Sciatic nerve (tissue), 2 donors: ENCODE measurements around the gene ROMO1. TPM values are rescaled to one million over a fixed set of nuclear protein-coding genes. Genes with fewer than 3 reads are reported as not detected.

Experiments
- ATAC-seq: fragments of 200-7000 bp; cut with Tn5 transposase; one replicate; pipeline ENCODE4 v1.9.1; 2020; ENCODE audit warnings: mild to moderate bottlenecking, moderate library complexity
- DNase-seq: peaks from one replicate; pipeline ENCODE4 v3.0.0-alpha.2; 2020; ENCODE audit warnings: low spot score
- intact Hi-C: fragments of 100-400 bp; cut with DNase I; formaldehyde crosslinking; loops from one replicate; pipeline ENCODE4 v1.14.2; 2022
- total RNA-seq: library from RNA; stranded (reverse); fragmentation: NEBNext Ultra II Directional; extraction: Animal tissue kit (Norgen Biotek cat#: 25700); gene quantifications from one replicate; pipeline ENCODE4 v1.2.1, GENCODE V29; 2021
- donor health status: DM: no; HTN: no; CAD: no.
- donor health status: DM: no; HTN: no; CAD: no.

Gene ROMO1
- total RNA-seq, 1 donor from 2014 or later = 63.8 TPM

GRCh38 chr20:35724321-35725230 is 25.4 kb downstream of the ROMO1 start:
- intact Hi-C loops = no loop called here
- no peak for ATAC-seq

DNA sequence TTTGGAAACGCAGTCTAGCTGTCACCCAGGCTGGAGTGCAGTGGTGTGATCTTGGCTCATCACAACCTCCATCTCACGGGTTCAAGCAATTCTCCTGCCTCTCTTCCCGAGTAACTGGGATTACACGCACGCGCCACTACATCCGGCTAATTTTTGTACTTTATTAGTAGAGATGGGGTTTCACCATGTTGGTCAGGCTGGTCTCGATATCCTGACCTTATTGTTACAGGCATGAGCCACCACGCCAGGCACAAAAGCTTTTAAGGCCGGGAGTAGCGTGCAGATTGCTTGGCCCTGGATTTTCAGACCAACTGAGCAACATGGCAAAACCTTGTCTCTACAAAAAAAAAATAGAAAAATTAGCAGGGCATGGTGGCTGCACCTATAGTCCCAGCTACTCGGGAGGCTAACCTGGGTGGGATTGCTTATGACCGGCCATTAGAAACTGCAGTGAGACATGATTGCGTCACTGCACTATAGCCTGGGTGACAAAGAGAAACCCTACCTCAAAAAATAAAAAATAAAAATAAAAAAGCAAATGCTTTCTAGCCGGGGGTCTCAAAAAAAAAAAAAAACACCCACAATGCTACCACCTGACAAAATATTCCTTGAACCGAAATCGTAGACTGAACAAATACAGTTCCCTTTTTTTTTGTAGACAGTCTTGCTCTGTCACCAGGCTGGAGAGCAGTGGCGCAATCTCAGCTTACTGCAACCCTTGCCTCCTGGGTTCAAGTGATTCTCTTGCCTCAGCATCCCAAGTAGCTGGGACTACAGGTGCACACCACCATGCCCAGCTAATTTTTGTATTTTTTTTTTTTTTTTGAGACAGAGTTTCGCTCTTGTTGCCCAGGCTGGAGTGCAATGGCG is 27.9 kb downstream of the ROMO1 start:
- DNase-seq = no peak
- ATAC-seq = no peak
- intact Hi-C loops = no loop called here

More at GRCh38 chr20:35724321-35725230, 25.4 kb downstream of the ROMO1 start:
- DNase-seq = no peak

- ATAC-seq = no peak
- no peak for DNase-seq
- intact Hi-C loops = no loop called here
Measured at GRCh38 chr20:35729283-35729807, 30.1 kb downstream of the ROMO1 start.

GRCh38 chr20:35729836-35730582 is 30.8 kb downstream of the ROMO1 start:
- DNase-seq (no peak), ATAC-seq (no peak)
- intact Hi-C loops = no loop called here

- ATAC-seq = no peak
- intact Hi-C loops = no loop called here
- no peak for DNase-seq
Measured at GRCh38 chr20:35730583-35731468, 31.6 kb downstream of the ROMO1 start.

- ATAC-seq (no peak), DNase-seq (no peak)
- intact Hi-C loops = no loop called here
Measured at GRCh38 chr20:35731469-35731788, 32.2 kb downstream of the ROMO1 start.

DNA sequence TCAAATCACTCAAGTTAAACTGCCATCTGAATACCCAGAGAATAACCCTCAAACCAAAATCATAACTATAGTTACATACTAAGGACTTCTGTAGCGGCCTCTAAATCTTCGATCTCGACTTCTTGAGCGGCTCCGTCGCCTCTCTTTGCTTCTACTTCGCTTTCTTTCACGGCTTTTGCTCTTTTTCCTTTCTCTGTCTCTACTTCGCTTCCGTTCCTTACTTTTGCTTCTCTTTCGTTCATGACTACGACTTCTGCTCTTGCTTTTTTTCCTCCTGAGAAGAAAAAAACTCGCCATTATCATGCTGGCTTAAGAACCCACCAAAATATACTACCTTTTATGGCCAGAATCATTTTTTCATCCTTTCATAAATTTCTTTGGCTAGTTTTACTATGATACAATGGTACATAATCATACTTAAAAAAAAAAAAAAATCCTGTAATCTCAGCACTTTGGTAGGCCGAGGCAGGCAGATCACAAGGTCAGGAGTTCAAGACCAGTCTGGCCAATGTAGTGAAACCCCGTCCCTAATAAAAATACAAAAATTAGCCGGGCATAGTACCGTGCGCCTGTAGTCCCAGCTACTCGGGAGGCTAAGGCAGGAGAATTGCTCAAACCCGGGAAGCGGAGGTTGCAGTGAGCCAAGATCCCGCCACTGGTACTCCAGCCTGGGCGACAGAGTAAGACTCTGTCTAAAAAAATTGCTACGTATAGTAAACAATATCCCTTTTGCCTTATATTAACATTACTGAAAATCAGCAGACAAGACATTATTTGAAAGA is 32.8 kb downstream of the ROMO1 start:
- intact Hi-C loops = no loop called here
- no peak for DNase-seq
- no peak for ATAC-seq

DNA sequence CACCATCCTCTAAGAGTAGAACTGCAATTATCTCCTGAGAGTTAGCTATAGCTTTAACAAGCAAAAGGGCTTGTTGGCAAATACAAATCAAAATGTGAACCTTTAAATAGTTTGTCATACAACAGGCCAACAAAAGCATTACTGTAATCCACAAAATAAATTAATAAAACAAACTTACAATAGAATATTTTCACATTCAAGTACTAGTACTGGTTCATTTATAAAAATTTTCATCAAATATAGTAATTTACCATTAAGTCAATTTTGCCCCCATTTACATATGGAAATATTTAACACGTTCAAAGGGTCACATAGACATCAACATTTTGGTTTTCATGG is 33.4 kb downstream of the ROMO1 start:
- intact Hi-C loops = no loop called here
- DNase-seq (no peak), ATAC-seq (no peak)

GRCh38 chr20:35734374-35734773 is 35.2 kb downstream of the ROMO1 start:
- DNase-seq = no peak
- intact Hi-C loops = no loop called here
- no peak for ATAC-seq

GRCh38 chr20:35734777-35735649 is 35.8 kb downstream of the ROMO1 start:
- intact Hi-C loops = no loop called here
- ATAC-seq = no peak
- DNase-seq = no peak

- ATAC-seq = no peak
- intact Hi-C loops = no loop called here
- no peak for DNase-seq
Measured at GRCh38 chr20:35735826-35736470, 36.7 kb downstream of the ROMO1 start.

GRCh38 chr20:35737865-35738333 is 38.7 kb downstream of the ROMO1 start:
- ATAC-seq = no peak
- no peak for DNase-seq
- intact Hi-C loops = no loop called here

DNA sequence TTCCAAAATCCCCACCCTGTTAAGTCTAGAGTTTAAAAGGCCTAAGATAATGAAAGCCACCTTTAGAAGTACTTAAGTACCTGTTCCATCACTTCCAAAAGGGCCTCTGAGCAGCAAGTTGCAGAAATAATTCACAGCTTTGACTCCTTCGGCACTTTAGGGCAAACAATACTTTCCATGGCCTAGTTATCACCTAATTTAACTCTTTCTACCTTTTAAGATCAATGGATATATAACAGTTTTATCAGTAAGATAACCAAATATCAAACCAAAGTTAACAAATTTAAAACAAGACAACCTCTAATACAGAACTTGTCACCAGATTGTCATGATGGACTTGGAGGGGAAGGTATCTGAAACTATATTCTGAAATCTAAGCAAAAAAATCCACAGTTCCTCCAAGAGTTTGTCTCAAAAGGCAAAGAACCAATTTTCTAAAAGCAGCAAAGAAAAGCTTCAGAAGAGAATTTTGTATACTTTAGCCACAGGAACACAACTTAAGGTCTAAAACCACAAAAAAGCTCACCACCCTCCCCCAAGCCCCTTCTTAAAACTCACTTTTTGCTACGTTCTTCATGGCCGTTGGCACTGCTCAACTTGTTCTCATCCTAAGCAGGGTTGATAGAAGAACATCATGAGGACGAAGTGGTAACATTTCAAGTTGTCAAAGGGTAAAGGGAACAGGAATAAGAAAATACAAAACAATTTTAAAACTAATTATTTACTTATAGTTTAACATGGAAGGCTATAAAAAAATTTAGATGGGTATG is 39.4 kb downstream of the ROMO1 start:
- DNase-seq (no peak), ATAC-seq (no peak)
- intact Hi-C loops = no loop called here

DNA sequence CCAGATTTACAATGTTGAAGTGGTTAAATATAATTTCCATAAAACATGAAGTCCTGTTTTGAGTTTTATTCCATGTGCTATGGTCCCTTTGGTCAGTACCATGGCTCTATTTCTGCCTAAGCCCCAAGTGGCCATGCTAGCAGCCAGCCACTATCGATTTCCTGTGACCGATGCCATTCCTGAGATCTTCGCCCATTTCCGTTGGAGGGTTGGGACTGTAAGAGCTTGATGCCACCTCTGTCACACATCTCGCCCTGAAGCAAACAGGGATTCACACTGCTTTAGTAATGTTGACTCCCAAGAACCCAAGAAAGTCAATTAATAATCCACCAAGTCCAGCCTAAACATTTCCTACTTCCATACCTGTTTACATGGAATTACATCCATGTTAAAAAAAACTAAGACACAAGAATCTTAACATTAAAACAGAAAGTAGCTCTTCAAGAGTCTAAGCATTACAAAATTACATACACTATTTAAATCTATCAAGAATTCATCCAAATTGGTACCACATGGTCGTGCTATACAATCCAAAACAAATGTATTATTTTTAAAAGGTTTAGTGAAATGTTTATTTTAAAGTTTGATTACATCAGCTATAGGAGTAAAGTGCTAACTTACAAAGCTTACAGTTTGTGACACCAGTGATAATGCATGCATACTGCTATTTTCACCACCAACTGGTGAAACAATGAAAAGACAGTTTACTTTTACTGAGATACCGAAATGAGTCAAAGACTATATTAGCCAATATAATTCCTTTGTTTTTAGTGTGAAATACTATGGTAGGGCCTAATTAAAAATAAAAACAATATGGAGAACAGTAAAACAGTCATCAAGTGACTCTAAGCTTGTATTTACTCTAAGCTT is 40.3 kb downstream of the ROMO1 start:
- ATAC-seq = no peak
- no peak for DNase-seq
- intact Hi-C loops = no loop called here
